Fibroblast of the aortic adventitia (primary cell): ENCODE data around the gene SLC35F1. TPM values are rescaled to one million over a fixed set of nuclear protein-coding genes. Genes with fewer than 3 reads are reported as not detected.

Experiments
- DNase-seq: peaks from one replicate; pipeline ENCODE4 v3.0.0-alpha.2; 2010; ENCODE audit warnings: low read depth
- H3K4me3 ChIP-seq: 2 replicates; pipeline ENCODE4 v1.5.1; 2011; ENCODE audit warnings: low read depth, mild to moderate bottlenecking, control low read depth, low read length, moderate library complexity
- CTCF ChIP-seq: IDR thresholded peaks from 2 replicates; pipeline ENCODE4 v1.5.1; 2011; ENCODE audit warnings: mild to moderate bottlenecking, low read length, control low read depth, inconsistent platforms; ENCODE audit not compliant: insufficient read depth
- total RNA-seq: library from RNA; depleted of rRNA; stranded (reverse); fragments of >200 nt; gene quantifications from 2 replicates; pipeline ENCODE4 v1.2.3, GENCODE V29; 2012; ENCODE audit warnings: low replicate concordance

Gene SLC35F1
- total RNA-seq, 1 donor: not detected

GRCh38 chr6:118186672-118187567, 279.9 kb downstream of the SLC35F1 start:
- no peak for TF ChIP-seq CTCF
- DNase-seq: peak; percentile 28
- H3K4me3 ChIP-seq: no peak overlapping the region

GRCh38 chr6:118187568-118188164, 280.6 kb downstream of the SLC35F1 start:
- no peak overlapping the region for H3K4me3 ChIP-seq
- peak; percentile 91 for DNase-seq
- TF ChIP-seq CTCF: no peak

GRCh38 chr6:118188561-118188960, 281.5 kb downstream of the SLC35F1 start:
- no peak for TF ChIP-seq CTCF
- H3K4me3 ChIP-seq: no peak overlapping the region
- no peak for DNase-seq

- TF ChIP-seq CTCF: no peak
- no peak for DNase-seq
- no peak overlapping the region for H3K4me3 ChIP-seq
Observed at GRCh38 chr6:118197539-118197938, 290.5 kb downstream of the SLC35F1 start.

GRCh38 chr6:118198746-118199145, 291.7 kb downstream of the SLC35F1 start:
- TF ChIP-seq CTCF: no peak
- no peak overlapping the region for H3K4me3 ChIP-seq
- peak; percentile 13 for DNase-seq

GRCh38 chr6:118200160-118200559, 293.1 kb downstream of the SLC35F1 start:
- DNase-seq: no peak
- H3K4me3 ChIP-seq: no peak overlapping the region
- no peak for TF ChIP-seq CTCF
